HG02884 (cell line): ENCODE data around the gene NRG4.
"Not testable (repeated sequence)": the region's sequence is repeated elsewhere in the genome, so short reads cannot be mapped to it uniquely, and the experiment has no call there.

Experiments used
- ATAC-seq: cut with Tn5 transposase; IDR thresholded peaks from one replicate; pipeline ENCODE4 v1.9.1; 2021; ENCODE audit warnings: mild to moderate bottlenecking, moderate library complexity; ENCODE audit not compliant: unreplicated experiment

Gene NRG4

GRCh38 chr15:75994220-75994619, 18.0 kb downstream of the NRG4 start:
- no peak for ATAC-seq

GRCh38 chr15:75992897-75993296, 19.3 kb downstream of the NRG4 start:
- ATAC-seq: no peak

GRCh38 chr15:75989875-75990274, 22.3 kb downstream of the NRG4 start:
- ATAC-seq: no peak

GRCh38 chr15:75989045-75989444, 23.2 kb downstream of the NRG4 start:
- ATAC-seq: no peak

- ATAC-seq: no peak
Observed at GRCh38 chr15:75985971-75986370, 26.3 kb downstream of the NRG4 start.

GRCh38 chr15:75984706-75985105, 27.5 kb downstream of the NRG4 start:
- ATAC-seq: not testable (repeated sequence)

- ATAC-seq: no peak
Observed at GRCh38 chr15:75982468-75982867, 29.8 kb downstream of the NRG4 start.

- ATAC-seq: no peak
Observed at GRCh38 chr15:75981149-75981815, 30.9 kb downstream of the NRG4 start.

GRCh38 chr15:75976766-75977165, 35.5 kb downstream of the NRG4 start:
- ATAC-seq: not testable (repeated sequence)

- ATAC-seq: no peak
Observed at GRCh38 chr15:75966073-75966472, 46.2 kb downstream of the NRG4 start.

GRCh38 chr15:75961331-75961730, 50.9 kb downstream of the NRG4 start:
- ATAC-seq: no peak

GRCh38 chr15:75955720-75956119, 56.5 kb downstream of the NRG4 start:
- no peak for ATAC-seq

GRCh38 chr15:75952525-75952924, 59.7 kb downstream of the NRG4 start:
- no peak for ATAC-seq

- no peak for ATAC-seq
Observed at GRCh38 chr15:75948761-75949296, 63.4 kb downstream of the NRG4 start.

- no peak for ATAC-seq
Observed at GRCh38 chr15:75947092-75947491, 65.1 kb downstream of the NRG4 start.

- no peak for ATAC-seq
Observed at GRCh38 chr15:75945953-75946352, 66.3 kb downstream of the NRG4 start.

- ATAC-seq: no peak
Observed at GRCh38 chr15:75943713-75944215, 68.5 kb downstream of the NRG4 start.

GRCh38 chr15:75943246-75943645, 69.0 kb downstream of the NRG4 start:
- ATAC-seq: no peak

- ATAC-seq: no peak
Observed at GRCh38 chr15:75942464-75942863, 69.8 kb downstream of the NRG4 start.

- ATAC-seq: no peak
Observed at GRCh38 chr15:75930866-75931265, 81.4 kb downstream of the NRG4 start.

- no peak for ATAC-seq
Observed at GRCh38 chr15:75929799-75930565, 82.2 kb downstream of the NRG4 start.
